Endothelial cell of umbilical vein (primary cell): ENCODE data around the gene RND3. TPM values are rescaled to one million over a fixed set of nuclear protein-coding genes. Genes with fewer than 3 reads are reported as not detected.

Source experiments
- BruUV-seq: library from RNA; stranded (reverse); fragments of 400-500 nt; replicated peaks from 2 replicates; lab custom pipeline; 2021; lab: Mats Ljungman, UMichigan
- CTCF ChIA-PET: fragments of 300-600, 350-600 bp; sonication (Branson Sonifier 250); formaldehyde crosslinking; loops from one replicate; lab custom pipeline; 2021; ENCODE audit warnings: antibody characterized with exemption, inconsistent platforms; lab: Charles Lee
- POLR2A ChIA-PET: fragments of 300-600, 350-600 bp; sonication (Branson Sonifier 250); formaldehyde crosslinking; loops from one replicate; lab custom pipeline; 2021; ENCODE audit warnings: antibody characterized with exemption, inconsistent platforms; lab: Charles Lee
- DNase-seq: peaks from one replicate; pipeline ENCODE4 v3.0.0-alpha.2; 2011; ENCODE audit warnings: low read depth, low spot score
- FAIRE-seq: peaks from 2 replicates; lab custom pipeline; 2011; peaks lifted over from hg19 to GRCh38; lab: Jason Lieb, UNC
- H2AFZ ChIP-seq: 2 replicates; pipeline ENCODE4 v1.6.0; 2012; ENCODE audit warnings: low read depth, low read length, control low read depth, inconsistent platforms
- H3K27ac ChIP-seq: 2 replicates; pipeline ENCODE4 v1.5.1; 2011; ENCODE audit warnings: low read depth, mild to moderate bottlenecking, control low read depth, low read length, moderate library complexity; ENCODE audit not compliant: insufficient read depth
- H3K27me3 ChIP-seq, 2 experiments: 2 replicates each; pipeline versions ENCODE4 v1.6.0 to v1.6.1; 2011; ENCODE audit warnings: low read length in 2 of 2, mixed read lengths in 1 of 2; ENCODE audit not compliant: control insufficient read depth in 2 of 2, insufficient read depth in 2 of 2
- H3K36me3 ChIP-seq, 2 experiments: 2 replicates in 1 of 2; 3 replicates in 1 of 2; pipeline ENCODE4 v1.5.1; 2011; ENCODE audit warnings: low read length in 2 of 2, mild to moderate bottlenecking in 1 of 2, moderate library complexity in 1 of 2; ENCODE audit not compliant: control insufficient read depth in 2 of 2, insufficient read depth in 2 of 2; ENCODE audit errors: extremely low read depth in 1 of 2
- H3K4me1 ChIP-seq: 3 replicates; pipeline ENCODE4 v1.5.1; 2011; ENCODE audit warnings: mild to moderate bottlenecking, low read length; ENCODE audit not compliant: control insufficient read depth, insufficient read depth; ENCODE audit errors: extremely low read depth
- H3K4me2 ChIP-seq: 2 replicates; pipeline ENCODE4 v1.6.1; 2011; ENCODE audit warnings: low read length, control low read depth, mixed read lengths; ENCODE audit not compliant: insufficient read depth
- H3K4me3 ChIP-seq, 3 experiments: fragments of 200-600 bp in 1 of 3; sonication (generic), shearing (Covaris generic) in 1 of 3; replicated peaks in 1 of 3; 2 replicates each; pipeline ENCODE4 v1.5.1; 2011 to 2016; ENCODE audit warnings: control low read depth in 3 of 3, low read length in 3 of 3, mild to moderate bottlenecking in 2 of 3, inconsistent platforms in 1 of 3, low read depth in 1 of 3, moderate library complexity in 1 of 3; ENCODE audit not compliant: insufficient read depth in 1 of 3
- H3K79me2 ChIP-seq: 2 replicates; pipeline ENCODE4 v1.6.0; 2012; ENCODE audit warnings: low read length, inconsistent platforms; ENCODE audit not compliant: control insufficient read depth, insufficient read depth
- H3K9ac ChIP-seq: replicated peaks from 2 replicates; pipeline ENCODE3; 2011; ENCODE audit warnings: low read length, control low read depth; ENCODE audit not compliant: insufficient read depth; ENCODE audit errors: extremely low read depth
- H3K9me1 ChIP-seq: replicated peaks from 3 replicates; pipeline ENCODE4 v1.6.0; 2011; ENCODE audit warnings: mild to moderate bottlenecking, low read length; ENCODE audit not compliant: control insufficient read depth, insufficient read depth; ENCODE audit errors: extremely low read depth
- H3K9me3 ChIP-seq: replicated peaks from 2 replicates; pipeline ENCODE4 v1.5.1; 2012; ENCODE audit warnings: low read length, inconsistent platforms; ENCODE audit not compliant: control insufficient read depth, insufficient read depth
- H4K20me1 ChIP-seq: replicated peaks from 2 replicates; pipeline ENCODE3; 2011; ENCODE audit warnings: mild to moderate bottlenecking, low read length; ENCODE audit not compliant: control insufficient read depth, insufficient read depth; ENCODE audit errors: extremely low read depth
- EZH2 ChIP-seq: IDR thresholded peaks from 2 replicates; pipeline ENCODE4 v1.6.1; 2012; ENCODE audit warnings: borderline replicate concordance, low read depth, mild to moderate bottlenecking, moderate library complexity, low read length, inconsistent platforms; ENCODE audit not compliant: severe bottlenecking
- FOS ChIP-seq: IDR thresholded peaks from 2 replicates; pipeline ENCODE4 v1.6.1; 2011; ENCODE audit warnings: mild to moderate bottlenecking, low read length, moderate library complexity, borderline replicate concordance; ENCODE audit not compliant: insufficient read depth
- GATA2 ChIP-seq: IDR thresholded peaks from 2 replicates; pipeline ENCODE4 v1.7.0; 2011; ENCODE audit warnings: low read depth, mild to moderate bottlenecking, moderate library complexity, mixed read lengths, low read length; ENCODE audit not compliant: insufficient read length, insufficient read depth
- JUN ChIP-seq: IDR thresholded peaks from 2 replicates; pipeline ENCODE4 v1.6.1; 2011; ENCODE audit warnings: borderline replicate concordance, low read depth; ENCODE audit not compliant: insufficient read length, insufficient read depth
- MAX ChIP-seq: IDR thresholded peaks from 2 replicates; pipeline ENCODE4 v1.6.1; 2011; ENCODE audit not compliant: insufficient read depth, insufficient read length
- MYC ChIP-seq: IDR thresholded peaks from one replicate; pipeline ENCODE4 v1.6.1; 2011; ENCODE audit warnings: mild to moderate bottlenecking, low read depth, low read length
- POLR2A ChIP-seq: IDR thresholded peaks from 2 replicates; pipeline ENCODE4 v1.6.1; 2012; ENCODE audit warnings: low read depth, mild to moderate bottlenecking, control low read depth, low read length
- POLR2AphosphoS5 ChIP-seq: IDR thresholded peaks from 2 replicates; pipeline ENCODE4 v1.6.1; 2012; ENCODE audit warnings: low read depth, mild to moderate bottlenecking, control low read depth, low read length, moderate library complexity; ENCODE audit not compliant: insufficient read depth
- dilution Hi-C: fragments of 300-500 bp; cut with MboI; formaldehyde crosslinking; loops from one replicate; pipeline ENCODE4 v1.15.0; 2019; ENCODE audit warnings: low sequenced_read_pairs; ENCODE audit not compliant: extremely low pct_ligation_motif_present
- intact Hi-C: fragments of 100-400 bp; cut with micrococcal nuclease; formaldehyde crosslinking; loops from one replicate; pipeline ENCODE4 v1.10.0; 2022
- polyA plus RNA-seq, 4 experiments: library from polyadenylated mRNA; depleted of rRNA in 3 of 4; stranded (reverse) in 3 of 4; unstranded in 1 of 4; fragments of >200 nt; gene quantifications; 2 replicates each; pipeline versions ENCODE4 v1.2.1 to v1.2.3, GENCODE V29; 2011 to 2012; ENCODE audit warnings: missing spikeins in 1 of 4
- total RNA-seq: library from RNA; stranded (reverse); gene quantifications from 2 replicates; pipeline ENCODE4 v1.2.3, GENCODE V29; 2021

RND3 gene
- total and polyA plus RNA-seq, 2 donors (not counting 3 experiments of a cell fraction or from before 2014, with no cell fraction given), result 53.3 to 158 TPM

- no TSS peak for BruUV-seq
- Histone ChIP-seq H3K4me1 (peaks cover 5% of the 10 kb centered on the region), H3K4me3 (no peak overlapping the region), H3K36me3 (no peaks in the 10 kb centered on the region), H3K27me3 (no peaks in the 10 kb centered on the region), H3K79me2 (no peaks in the 10 kb centered on the region), H2AFZ (no peak overlapping the region), H4K20me1 (no peaks in the 10 kb centered on the region), H3K4me2 (no peak overlapping the region), H3K9me1 (no peaks in the 10 kb centered on the region), H3K27ac (no peak overlapping the region), H3K9me3 (no peaks in the 10 kb centered on the region), H3K9ac (no peak overlapping the region)
- CTCF ChIA-PET, result interaction anchor here (0.6 kb wide), 1 partner anchor 674 kb away, joined by 3 read pairs; no protein-coding TSS in a partner anchor
- no peak for TF ChIP-seq POLR2A
- TF ChIP-seq GATA2, result no peak
- no peak for TF ChIP-seq POLR2AphosphoS5
- TF ChIP-seq MYC, result no peak
- DNase-seq (no peak), FAIRE-seq (no peak)
- intact Hi-C loops (no loop called here), dilution Hi-C loops (no loop called here)
- POLR2A ChIA-PET, result no interaction called here
Observed at GRCh38 chr2:150532020-150532419, 44.6 kb upstream of the RND3 start.

GRCh38 chr2:150531591-150531990 is 44.1 kb upstream of the RND3 start:
- peak; percentile 8 for FAIRE-seq
- Histone ChIP-seq H2AFZ (no peak overlapping the region), H3K4me3 (no peak overlapping the region), H3K27me3 (no peaks in the 10 kb centered on the region), H3K9me1 (no peaks in the 10 kb centered on the region), H3K4me2 (no peak overlapping the region), H3K4me1 (peaks cover 5% of the 10 kb centered on the region), H3K9ac (no peak overlapping the region), H3K27ac (no peak overlapping the region), H3K9me3 (no peaks in the 10 kb centered on the region), H3K36me3 (no peaks in the 10 kb centered on the region), H3K79me2 (no peaks in the 10 kb centered on the region), H4K20me1 (no peaks in the 10 kb centered on the region)
- TF ChIP-seq EZH2 (no peak), GATA2 (no peak), FOS (peak; percentile 33), JUN (no peak), MYC (no peak), POLR2A (no peak), POLR2AphosphoS5 (no peak), MAX (no peak)
- dilution Hi-C loops, result no loop called here
- POLR2A ChIA-PET, result no interaction called here
- CTCF ChIA-PET, result interaction anchor here (0.6 to 1.4 kb wide), 2 partner anchors 16 to 673 kb away, joined by 3 read pairs; no protein-coding TSS in a partner anchor
- DNase-seq, result no peak
- no TSS peak for BruUV-seq
- intact Hi-C loops, result no loop called here
